Left forelimb (tissue), 1 donor: Measurements from ENCODE around the gene SNAP91.
"Not testable (repeated sequence)": the region's sequence is repeated elsewhere in the genome, so short reads cannot be mapped to it uniquely, and the experiment has no call there.

Source experiments
- DNase-seq: peaks from one replicate; pipeline ENCODE4 v3.0.0-alpha.2; 2018; ENCODE audit warnings: low spot score

SNAP91 gene, protein sequence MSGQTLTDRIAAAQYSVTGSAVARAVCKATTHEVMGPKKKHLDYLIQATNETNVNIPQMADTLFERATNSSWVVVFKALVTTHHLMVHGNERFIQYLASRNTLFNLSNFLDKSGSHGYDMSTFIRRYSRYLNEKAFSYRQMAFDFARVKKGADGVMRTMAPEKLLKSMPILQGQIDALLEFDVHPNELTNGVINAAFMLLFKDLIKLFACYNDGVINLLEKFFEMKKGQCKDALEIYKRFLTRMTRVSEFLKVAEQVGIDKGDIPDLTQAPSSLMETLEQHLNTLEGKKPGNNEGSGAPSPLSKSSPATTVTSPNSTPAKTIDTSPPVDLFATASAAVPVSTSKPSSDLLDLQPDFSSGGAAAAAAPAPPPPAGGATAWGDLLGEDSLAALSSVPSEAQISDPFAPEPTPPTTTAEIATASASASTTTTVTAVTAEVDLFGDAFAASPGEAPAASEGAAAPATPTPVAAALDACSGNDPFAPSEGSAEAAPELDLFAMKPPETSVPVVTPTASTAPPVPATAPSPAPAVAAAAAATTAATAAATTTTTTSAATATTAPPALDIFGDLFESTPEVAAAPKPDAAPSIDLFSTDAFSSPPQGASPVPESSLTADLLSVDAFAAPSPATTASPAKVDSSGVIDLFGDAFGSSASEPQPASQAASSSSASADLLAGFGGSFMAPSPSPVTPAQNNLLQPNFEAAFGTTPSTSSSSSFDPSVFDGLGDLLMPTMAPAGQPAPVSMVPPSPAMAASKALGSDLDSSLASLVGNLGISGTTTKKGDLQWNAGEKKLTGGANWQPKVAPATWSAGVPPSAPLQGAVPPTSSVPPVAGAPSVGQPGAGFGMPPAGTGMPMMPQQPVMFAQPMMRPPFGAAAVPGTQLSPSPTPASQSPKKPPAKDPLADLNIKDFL

DNA sequence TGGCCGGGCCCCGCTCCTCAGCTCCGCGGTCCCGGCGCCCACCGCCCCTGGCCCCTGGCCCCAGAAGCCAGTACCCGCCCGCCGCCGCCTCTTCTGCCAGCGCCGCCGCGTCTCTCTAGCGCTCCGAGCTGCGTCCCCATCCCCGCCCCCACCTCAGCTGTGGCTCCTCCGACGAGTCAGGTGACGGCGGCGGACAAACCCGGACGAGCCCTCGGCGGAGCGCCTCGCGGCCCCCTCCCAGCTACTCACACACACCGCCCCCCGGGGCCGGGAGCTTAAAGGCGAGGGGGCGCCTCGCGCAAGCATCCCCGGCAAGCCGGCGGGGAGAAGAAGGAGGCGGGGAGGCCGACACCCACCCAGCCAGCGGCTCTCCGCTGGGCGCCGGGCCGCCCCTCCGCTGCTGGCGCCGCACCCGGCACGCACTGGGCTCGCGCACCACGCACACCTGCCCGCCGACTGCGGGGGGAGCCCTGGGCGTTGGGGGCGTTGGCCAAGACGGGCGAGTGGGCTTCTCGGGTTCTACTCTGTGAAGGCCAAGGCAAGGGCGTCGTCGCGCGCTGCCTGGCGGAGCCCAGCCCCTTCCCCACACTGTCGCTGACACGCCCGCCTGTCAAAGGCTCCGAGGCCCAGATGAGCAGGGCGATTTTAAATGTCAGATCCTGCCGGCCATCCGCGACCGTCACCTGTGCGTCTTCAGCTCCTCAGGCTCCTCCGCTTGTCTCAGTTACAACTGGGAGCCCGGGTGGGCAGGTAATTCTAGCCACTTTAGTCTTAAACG, at the start of gene SNAP91:
Gene SNAP91 (minus strand): TSS at position 132 of the 778 bp plus-strand sequence. CDS start 1,174 bp downstream, outside the sequence.
- peak; percentile 80 for DNase-seq

DNA sequence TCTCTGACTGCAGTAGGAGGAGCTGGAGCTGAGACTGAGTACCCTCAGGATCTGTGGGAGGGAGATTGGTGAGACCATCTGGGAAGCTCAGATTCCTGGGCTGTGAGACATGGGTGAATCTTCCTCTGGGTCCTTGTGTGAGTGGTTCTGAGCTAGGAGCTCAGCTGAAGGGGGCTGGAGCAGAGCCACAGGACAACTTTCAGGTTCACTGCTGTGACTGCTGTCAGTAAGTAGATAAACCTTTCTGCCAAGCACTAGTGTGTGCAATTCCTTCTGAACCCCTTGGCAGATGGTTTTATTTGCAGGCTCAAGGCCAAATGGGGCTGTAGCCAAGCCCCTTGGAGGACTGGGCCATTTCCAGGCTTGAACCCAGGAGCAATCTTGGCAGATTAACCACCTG, 49.6 kb upstream of the SNAP91 start:
- no peak for DNase-seq

DNA sequence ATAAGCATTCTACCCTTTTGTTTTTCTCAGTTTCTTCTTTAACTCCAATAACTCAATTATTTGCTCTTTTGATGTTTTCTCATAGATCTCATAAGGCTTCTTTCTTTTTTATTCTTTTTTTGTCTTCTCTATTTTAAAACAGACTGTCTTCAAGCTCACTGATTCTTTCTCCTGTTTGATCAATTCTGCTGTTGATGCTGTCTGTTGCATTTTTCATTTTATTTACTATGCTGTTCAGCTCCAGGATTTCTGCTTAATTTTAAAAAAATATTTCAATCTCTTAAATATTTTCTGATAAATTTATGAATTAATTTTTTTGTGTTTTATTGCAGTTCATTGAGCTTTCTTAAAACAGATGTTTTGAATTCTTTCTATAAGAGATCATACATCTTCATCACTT, 48.1 kb upstream of the SNAP91 start:
- no peak for DNase-seq

DNA sequence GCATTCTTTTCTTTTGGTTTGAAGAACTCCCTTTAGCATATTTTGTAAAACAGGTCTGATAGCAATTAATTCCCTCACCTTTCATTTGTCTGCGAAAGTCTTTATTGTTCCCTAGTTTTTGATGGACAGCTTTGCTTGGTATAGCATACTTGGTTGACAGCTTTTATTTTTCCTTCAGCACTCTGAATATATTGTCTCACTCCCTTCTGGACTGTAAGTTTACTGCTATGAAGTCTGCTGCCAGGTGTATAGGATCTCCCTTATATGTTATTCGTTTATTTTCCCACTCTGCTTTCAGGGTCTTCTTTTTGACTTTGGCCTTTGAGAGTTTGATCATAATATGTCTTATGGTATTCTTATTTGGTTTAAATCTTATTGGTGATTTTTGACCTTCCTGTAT, 47.7 kb upstream of the SNAP91 start:
- no peak for DNase-seq

DNA sequence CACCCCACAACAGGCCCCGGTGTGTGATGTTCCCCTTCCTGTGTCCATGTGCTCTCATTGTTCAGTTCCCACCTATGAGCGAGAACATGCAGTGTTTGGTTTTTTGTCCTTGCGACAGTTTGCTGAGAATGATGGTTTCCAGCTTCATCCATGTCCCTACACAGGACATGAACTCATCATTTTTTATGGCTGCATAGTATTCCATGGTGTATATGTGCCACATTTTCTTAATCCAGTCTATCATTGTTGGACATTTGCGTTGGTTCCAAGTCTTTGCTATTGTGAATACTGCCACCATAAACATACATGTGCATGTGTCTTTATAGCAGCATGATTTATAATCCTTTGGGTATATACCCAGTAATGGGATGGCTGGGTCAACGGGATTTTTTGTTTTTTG, 43.5 kb upstream of the SNAP91 start:
- not testable (repeated sequence) for DNase-seq

DNA sequence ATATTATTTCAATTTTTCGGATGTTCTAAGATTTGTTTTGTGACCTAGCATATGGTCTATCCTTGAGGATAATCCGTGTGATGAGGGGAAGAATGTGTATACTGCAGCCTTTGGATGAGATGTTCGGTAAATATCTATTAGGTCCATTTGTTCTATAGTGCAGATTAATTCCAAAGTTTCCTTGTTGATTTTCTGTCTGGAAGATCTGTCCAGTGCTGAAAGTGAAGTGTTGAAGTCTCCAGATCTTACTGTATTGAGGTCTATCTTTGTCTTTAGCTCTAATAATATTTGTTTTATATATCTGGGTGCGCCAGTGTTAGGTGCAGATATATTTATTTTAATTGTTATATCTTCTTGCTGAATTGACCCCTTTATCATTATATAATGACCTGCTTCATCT, 32.2 kb upstream of the SNAP91 start:
- no peak for DNase-seq

DNA sequence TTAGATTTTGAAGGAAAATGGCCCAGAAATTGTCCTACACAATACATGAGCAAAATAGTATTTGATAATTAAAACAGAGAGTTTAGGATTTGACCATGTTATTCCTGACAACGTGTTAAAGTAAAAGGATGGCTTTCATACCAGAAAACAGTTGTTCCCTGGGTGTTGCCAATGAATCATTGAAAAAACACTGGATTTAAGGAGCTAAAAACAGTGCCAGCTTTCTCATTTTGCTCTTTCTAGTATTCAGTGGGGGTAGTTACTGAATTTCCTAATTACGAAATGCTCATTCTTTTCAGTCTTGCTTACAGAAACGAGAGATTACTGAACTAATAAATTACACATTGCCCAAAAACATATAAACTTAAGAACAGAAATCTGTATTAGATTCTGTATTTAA, 26.6 kb upstream of the SNAP91 start:
- no peak for DNase-seq

DNA sequence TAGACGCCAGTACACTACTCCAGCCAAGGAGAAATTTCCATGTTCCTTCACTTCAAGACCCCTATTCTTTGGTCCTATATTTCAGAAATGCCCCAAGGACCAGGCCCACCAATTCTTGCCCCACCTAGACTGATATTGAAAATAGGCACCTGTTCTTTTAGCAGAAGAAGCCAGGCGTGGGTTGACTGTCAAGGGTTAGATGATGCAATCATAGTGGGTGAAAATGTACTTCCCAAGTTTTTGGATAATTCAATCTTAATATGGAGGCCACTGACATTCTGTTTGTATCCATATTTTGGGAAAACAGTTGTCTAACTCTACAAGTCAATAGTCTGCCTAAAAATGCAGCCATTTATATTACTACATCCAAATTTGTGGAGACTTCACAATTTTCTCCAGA, 21.0 kb upstream of the SNAP91 start:
- DNase-seq: no peak

DNA sequence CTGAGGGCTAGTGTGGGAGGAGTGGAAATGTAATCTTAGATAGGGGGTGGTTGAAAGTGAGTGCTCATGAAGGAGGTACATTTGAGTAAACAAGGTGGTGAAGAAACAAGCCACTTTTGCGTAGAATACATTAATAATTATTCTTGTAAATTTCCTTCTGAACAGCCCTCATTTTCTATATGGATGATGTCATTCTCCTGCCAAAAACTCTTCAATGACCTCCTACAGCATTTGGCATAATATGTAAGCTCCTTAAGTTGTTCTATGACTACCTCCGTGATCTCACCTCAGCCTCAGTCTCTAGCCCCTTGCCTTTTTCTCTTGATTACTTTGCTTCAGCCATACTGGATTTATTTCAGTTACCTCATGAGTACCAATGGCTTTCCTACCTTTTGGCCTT, 14.0 kb upstream of the SNAP91 start:
- DNase-seq: no peak

DNA sequence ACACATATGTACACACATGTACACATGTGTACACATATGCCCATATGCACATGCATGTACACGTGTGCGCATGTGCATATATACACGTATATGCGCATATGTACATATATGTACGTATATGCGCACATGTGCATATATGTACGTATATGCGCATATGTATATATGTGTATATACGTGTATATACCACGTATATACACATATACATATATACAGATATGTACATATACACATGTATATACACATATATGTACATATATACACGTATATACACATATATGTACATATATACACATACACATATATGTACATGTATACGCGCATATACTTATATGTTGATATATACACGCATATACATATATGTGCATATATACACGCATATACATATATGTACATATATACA, 8.9 kb upstream of the SNAP91 start:
- no peak for DNase-seq

DNA sequence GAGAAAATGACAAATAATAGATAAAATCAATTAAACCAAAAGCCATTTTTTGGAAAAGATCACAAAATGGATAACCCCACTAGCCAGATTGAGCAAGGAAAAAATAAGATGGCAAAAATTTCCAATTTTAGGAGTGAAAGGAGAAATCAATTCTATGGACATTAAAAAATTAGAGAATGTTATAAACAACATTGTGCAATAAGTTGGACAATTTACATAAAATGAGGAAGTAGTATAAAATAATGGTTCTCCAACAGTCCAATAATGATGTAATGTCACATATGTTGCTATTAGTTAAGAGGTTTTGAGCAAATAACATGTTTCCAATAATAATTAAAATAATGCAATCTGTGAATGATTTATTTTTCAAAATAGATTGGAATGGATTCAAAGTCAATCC, 3.1 kb upstream of the SNAP91 start:
- DNase-seq: no peak

DNA sequence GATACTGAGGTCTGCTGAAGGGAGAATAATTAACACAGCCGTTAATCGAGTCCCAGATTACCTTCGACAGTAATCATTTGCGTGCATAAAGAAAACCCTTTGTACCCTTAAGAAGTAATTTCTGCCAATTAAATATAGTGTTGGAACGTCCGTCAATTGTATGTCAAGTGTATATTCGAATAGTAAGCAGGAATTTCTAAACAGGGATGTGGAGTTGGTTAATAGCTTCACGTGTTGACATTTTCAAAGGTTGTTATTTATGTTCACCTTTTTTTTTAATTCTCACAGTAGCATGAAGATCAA, 798 bp upstream of the SNAP91 start:
- DNase-seq: no peak

DNA sequence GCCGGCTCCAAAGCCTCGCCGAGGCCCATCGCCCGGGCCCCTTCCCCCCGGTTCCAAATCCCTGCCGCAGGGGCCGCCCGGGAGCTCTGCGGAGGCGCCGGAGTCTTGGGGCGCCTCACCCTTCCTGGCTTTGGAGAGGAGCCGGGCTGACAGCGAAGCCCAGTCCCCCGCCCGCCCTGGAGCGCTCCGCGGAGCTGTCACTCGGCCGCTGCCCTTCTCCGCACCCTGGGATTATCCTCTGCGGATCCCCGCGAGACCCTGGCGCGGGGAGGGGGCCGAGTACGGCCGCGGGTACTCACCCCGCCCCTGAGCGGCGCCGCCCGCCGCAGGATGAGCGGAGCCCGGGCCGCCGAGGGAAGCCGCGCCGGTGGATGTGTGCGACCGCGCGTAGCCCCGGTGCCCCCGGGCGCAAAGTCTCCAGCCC, 343 bp downstream of the SNAP91 start:
- DNase-seq: no peak

DNA sequence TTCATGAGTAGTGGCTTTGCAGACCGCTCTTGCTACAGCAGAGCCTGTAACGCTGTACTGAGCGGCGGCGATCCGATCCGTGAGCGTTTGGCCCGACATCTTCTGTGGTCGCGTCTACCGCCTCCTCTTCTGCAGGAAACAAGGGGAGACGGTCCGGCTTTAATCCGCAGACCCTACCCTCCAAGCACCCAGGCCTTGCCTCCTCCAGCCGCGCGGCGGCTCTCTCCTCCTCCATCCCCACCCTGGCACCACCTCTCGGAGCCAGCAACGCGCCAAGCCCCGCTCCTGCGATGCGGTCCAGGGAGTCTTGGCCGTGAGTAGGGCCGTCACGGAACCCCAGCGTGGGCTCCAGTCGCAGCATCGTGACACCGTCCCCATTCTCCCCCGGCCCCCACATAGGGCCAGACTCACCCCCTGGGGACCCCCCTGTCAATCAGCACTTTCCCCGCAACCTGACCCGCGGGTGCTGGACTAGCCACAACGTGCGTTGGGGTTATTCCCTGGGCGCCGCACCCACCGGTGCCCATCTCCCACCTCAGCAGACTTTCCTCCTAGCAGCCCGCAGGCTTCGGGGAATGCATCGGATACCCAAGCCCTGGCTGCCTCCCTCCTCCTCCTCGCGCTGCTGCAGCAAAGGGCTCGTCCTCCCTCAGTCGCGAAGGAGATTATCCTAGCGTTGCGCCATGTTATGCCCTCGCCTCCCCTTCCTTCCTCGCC, 914 bp downstream of the SNAP91 start:
- DNase-seq: peak; percentile 65

DNA sequence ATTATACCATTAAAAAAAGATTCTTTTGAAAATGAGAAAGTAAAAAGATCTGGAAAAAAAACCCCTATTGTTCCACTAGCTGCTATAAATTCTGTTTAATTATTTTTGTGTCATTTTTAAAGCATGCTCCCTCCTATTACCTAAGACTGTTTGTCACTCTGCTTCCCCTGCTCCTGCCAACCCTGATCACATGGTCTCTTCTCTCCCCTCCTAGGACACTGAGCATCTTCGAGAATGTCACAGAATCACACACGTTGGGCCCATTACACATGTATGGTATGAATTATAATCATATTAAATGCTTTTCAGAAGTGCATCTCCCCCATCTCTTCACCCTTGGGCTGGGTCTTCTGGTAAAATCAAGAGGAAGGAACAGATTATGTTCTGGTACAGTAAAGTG, 6.2 kb downstream of the SNAP91 start:
- no peak for DNase-seq

DNA sequence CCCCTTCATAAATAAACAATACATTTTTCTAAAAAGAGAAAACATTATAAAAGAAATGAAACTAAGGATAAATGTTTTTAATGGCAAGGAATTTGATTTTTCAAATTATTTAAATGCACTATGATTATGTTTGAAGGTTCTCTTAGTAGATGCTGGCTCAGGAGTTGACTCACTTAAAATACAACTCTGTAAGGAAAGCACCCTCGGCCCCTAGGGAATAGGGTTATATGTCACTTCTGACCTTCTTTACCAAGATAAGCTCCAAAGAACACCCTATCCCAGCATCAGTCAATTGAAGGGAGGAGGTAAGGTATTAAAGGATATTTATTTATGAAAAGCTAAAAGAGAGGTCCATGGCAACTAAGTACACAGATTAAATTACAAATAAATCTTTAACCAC, 6.8 kb downstream of the SNAP91 start:
- DNase-seq: no peak

DNA sequence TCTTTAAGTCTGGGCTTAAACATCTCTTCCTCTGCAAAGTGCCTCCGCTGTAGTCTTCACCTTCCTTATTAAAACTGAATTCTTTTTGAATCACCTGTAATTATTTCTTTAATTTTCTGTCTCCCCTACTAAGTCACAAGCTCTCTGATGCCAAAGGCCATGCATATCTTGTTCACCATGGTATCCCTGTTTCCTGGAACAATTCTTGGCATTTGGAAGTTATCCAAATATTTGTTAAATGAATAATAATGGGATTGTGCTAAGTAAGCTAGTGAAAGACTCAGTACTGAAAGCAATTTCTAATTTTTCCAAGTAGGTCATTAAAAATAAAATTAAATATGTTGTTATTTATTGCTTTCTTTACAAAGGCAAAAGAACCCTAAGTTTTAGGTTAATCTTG, 12.2 kb downstream of the SNAP91 start:
- no peak for DNase-seq

DNA sequence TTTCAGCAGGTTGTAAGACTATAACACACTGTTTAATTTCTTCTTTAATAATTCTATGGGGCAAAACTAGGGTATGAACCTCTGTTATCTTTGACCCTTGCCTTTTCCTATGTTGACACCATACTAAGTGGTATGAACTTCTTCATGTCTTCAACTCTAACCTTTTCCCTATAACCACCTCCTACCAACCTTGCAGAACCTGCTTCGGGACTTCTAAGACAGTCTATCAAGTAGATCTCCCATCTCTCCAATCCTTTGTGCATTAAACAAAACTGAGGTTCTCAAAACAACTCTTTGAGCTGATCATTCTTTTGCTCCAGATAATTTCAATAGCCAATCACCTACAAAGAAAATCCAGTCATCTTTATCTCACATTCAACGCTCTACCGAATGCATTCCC, 23.4 kb downstream of the SNAP91 start:
- no peak for DNase-seq

DNA sequence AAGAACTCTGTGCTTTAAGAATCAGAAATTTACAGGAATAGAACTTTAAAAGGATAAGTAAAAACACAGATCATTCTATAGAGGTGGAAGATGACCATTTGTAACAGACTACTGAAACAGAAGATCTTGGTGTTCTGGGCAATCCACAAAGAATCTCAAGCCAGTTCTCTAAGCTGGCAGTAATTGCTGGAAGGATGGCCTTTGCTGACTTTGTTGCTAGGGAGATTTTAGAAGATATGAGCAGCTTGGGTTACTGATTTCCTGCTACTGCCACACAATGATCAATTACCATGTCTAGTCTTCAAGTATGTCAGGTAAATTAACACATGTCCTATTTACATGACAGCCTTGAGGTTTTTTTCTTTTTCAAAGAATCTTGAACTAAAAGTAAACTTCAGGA, 31.1 kb downstream of the SNAP91 start:
- DNase-seq: no peak

DNA sequence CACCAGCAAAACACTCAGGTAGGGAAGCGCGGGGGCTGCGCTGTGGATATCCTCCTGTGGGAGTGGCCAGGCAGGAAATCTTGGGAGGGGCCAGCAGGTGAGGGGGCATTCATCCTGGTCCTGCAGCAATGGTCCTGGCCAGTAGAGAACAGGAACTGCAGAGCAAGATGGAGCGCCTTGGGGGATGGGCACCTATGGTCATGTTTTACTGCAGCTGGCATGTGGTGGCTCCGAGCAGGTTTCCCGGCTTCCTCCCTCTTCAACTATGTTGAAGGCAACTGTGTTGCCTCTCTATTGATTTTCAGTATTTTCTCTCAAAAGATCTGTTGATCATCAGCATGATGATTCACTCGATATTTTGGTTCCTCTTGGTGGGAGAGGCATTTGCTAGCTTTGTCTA, 70.9 kb downstream of the SNAP91 start:
- DNase-seq: no peak

DNA sequence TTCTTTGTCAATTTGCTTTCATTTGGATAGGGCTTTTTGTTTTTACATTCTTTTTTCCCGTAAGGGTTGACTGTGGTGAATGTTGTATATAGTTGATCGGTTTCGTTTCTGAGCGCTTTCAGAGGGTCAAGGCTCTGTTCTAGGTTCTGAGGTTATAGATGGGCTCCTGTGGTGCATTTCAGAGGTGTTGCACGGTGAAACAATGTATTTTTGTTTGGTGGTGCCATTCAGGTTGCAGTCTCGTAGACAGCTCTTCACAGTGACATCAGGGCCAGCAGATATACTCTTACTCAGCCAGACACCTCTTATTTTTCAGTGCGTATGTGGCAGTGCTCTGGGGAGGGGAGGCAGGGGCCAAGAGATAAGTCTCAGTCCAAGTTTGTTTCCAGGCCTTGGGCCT, 72.1 kb downstream of the SNAP91 start:
- DNase-seq: no peak

DNA sequence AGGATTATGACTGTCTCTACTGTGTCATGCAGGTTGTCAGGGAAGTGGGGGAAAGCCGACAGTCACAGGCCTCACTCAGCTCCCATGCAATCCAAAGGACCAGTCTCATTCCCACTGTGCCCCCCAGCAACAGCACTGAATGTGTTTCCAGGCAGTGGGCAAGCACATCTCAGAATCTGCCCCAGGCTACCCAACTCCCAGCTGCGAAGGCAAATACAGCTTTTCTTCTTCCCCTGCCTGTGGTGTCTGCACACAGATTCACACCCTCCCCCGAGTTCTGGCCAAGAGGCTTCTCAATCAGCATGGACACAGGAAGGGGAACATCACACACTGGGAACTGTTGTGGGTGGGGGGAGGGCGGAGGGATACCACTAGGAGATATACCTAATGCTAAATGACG, 75.3 kb downstream of the SNAP91 start:
- DNase-seq: no peak
